GM21526 (cell line): Measurements from ENCODE around the gene PLCXD3.

Source experiments
- ATAC-seq: cut with Tn5 transposase; IDR thresholded peaks from one replicate; pipeline ENCODE4 v1.9.1; 2021; ENCODE audit warnings: moderate library complexity; ENCODE audit not compliant: unreplicated experiment, low FRiP score

The PLCXD3 gene

GRCh38 chr5:41510176-41510831 lies at the start of gene PLCXD3:
Gene PLCXD3 (minus strand): TSS chr5:41510601. CDS start chr5:41510526, 75 bp downstream.
- ATAC-seq, result no peak

- no peak for ATAC-seq
Observed at GRCh38 chr5:41559184-41559583, 48.8 kb upstream of the PLCXD3 start.

- ATAC-seq, result no peak
Observed at GRCh38 chr5:41558295-41558694, 47.9 kb upstream of the PLCXD3 start.

GRCh38 chr5:41547991-41548390 lies 37.6 kb upstream of the PLCXD3 start:
- ATAC-seq, result no peak

- no peak for ATAC-seq
Observed at GRCh38 chr5:41542183-41542582, 31.8 kb upstream of the PLCXD3 start.

- ATAC-seq, result no peak
Observed at GRCh38 chr5:41539454-41539853, 29.1 kb upstream of the PLCXD3 start.

- ATAC-seq, result no peak
Observed at GRCh38 chr5:41537581-41537980, 27.2 kb upstream of the PLCXD3 start.

GRCh38 chr5:41532485-41532884 lies 22.1 kb upstream of the PLCXD3 start:
- ATAC-seq, result no peak

GRCh38 chr5:41527201-41527779 lies 16.9 kb upstream of the PLCXD3 start:
- ATAC-seq, result no peak

- no peak for ATAC-seq
Observed at GRCh38 chr5:41526699-41527098, 16.3 kb upstream of the PLCXD3 start.

- no peak for ATAC-seq
Observed at GRCh38 chr5:41524174-41524573, 13.8 kb upstream of the PLCXD3 start.

GRCh38 chr5:41522193-41522786 lies 11.9 kb upstream of the PLCXD3 start:
- no peak for ATAC-seq

GRCh38 chr5:41519801-41520200 lies 9.4 kb upstream of the PLCXD3 start:
- ATAC-seq, result no peak

GRCh38 chr5:41517909-41518308 lies 7.5 kb upstream of the PLCXD3 start:
- no peak for ATAC-seq

GRCh38 chr5:41511241-41511640 lies 840 bp upstream of the PLCXD3 start:
- no peak for ATAC-seq

- no peak for ATAC-seq
Observed at GRCh38 chr5:41509399-41510175, 814 bp downstream of the PLCXD3 start.

GRCh38 chr5:41508696-41509398 lies 1.6 kb downstream of the PLCXD3 start:
- ATAC-seq, result no peak

- no peak for ATAC-seq
Observed at GRCh38 chr5:41508186-41508585, 2.2 kb downstream of the PLCXD3 start.

- ATAC-seq, result no peak
Observed at GRCh38 chr5:41507501-41507900, 2.9 kb downstream of the PLCXD3 start.

GRCh38 chr5:41503860-41504259 lies 6.5 kb downstream of the PLCXD3 start:
- ATAC-seq, result no peak

GRCh38 chr5:41503310-41503709 lies 7.1 kb downstream of the PLCXD3 start:
- ATAC-seq, result no peak
